ENCODE results near the gene SEM1. TPM values are rescaled to one million over a fixed set of nuclear protein-coding genes. Genes with fewer than 3 reads are reported as not detected.

SEM1 gene
- total RNA-seq, 2 experiments from 2014 or later, result 17.4 to 18.2 TPM

DNA sequence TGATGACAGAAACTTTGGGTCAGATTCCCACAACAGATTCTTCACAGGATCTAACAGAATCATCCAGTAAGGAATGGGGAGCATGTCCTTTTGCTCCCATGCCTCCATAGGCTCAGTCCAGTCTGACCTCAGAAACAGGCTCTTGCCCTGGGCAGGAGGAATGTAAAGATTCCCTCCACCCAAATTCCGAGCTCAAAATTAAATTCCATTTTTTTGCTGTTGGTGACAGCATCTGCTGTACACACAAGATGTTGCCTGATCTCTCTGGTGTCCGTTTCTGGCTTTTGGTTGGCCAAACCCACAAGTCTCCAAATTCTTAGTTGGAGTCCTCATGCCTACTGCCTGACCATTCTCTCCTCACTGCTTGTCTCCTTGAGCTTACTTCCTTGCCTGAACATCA lies 53.7 kb downstream of the SEM1 start:
- no peaks in the 10 kb centered on the region for H3K9me3 ChIP-seq (ENCODE audit: control insufficient read depth in 1 of 2, insufficient read depth in 1 of 2, low read length in 2 of 2)
- H3K27me3 Mint-ChIP-seq, result no peaks in the 10 kb centered on the region
- H3K4me1 ChIP-seq (ENCODE audit: insufficient read depth, low read length), result no peaks in the 10 kb centered on the region
- ATAC-seq (ENCODE audit: poor library complexity) (no peak), DNase-seq (no peak)
- no peak overlapping the region for H3K4me3 Mint-ChIP-seq
- intact Hi-C loops (cut with DNase I, micrococcal nuclease), result no loop called here
- H3K36me3 ChIP-seq (ENCODE audit: insufficient read depth, low read length), result no peaks in the 10 kb centered on the region
- no peaks in the 10 kb centered on the region for H3K27me3 ChIP-seq (ENCODE audit: control insufficient read depth in 1 of 2, insufficient read depth in 2 of 2, low read length in 2 of 2)
- TF ChIP-seq CTCF (IDR thresholded peaks at IDR 0.05), result no peak
- H3K36me3 Mint-ChIP-seq (ENCODE audit: low read depth), result no peaks in the 10 kb centered on the region
- no peak overlapping the region for H3K4me3 ChIP-seq (ENCODE audit: low read length)
- no peak overlapping the region for H3K27ac Mint-ChIP-seq
- H3K4me1 Mint-ChIP-seq (ENCODE audit: low read depth), result no peaks in the 10 kb centered on the region
- no peak overlapping the region for H3K27ac ChIP-seq (ENCODE audit: low read depth in 1 of 2, low read length in 2 of 2)
- ChIA-PET POLR2A (no interaction called here), CTCF (no interaction called here)
- peaks cover 2% of the 10 kb centered on the region for H3K9me3 Mint-ChIP-seq

- no peaks in the 10 kb centered on the region for H3K4me1 Mint-ChIP-seq (ENCODE audit: low read depth)
- intact Hi-C loops (cut with DNase I, micrococcal nuclease), result no loop called here
- H3K4me3 Mint-ChIP-seq, result no peak overlapping the region
- ChIA-PET CTCF (no interaction called here), POLR2A (no interaction called here)
- DNase-seq, result no peak
- Histone ChIP-seq H3K27ac (ENCODE audit: low read depth in 1 of 2, low read length in 2 of 2) (no peak overlapping the region), H3K27me3 (ENCODE audit: control insufficient read depth in 1 of 2, insufficient read depth in 2 of 2, low read length in 2 of 2) (no peaks in the 10 kb centered on the region), H3K9me3 (ENCODE audit: control insufficient read depth in 1 of 2, insufficient read depth in 1 of 2, low read length in 2 of 2) (no peaks in the 10 kb centered on the region), H3K36me3 (ENCODE audit: insufficient read depth, low read length) (no peaks in the 10 kb centered on the region), H3K4me1 (ENCODE audit: insufficient read depth, low read length) (no peaks in the 10 kb centered on the region), H3K4me3 (ENCODE audit: low read length) (no peak overlapping the region)
- TF ChIP-seq CTCF (IDR thresholded peaks at IDR 0.05), result no peak
- peaks cover 2% of the 10 kb centered on the region for H3K9me3 Mint-ChIP-seq
- H3K36me3 Mint-ChIP-seq (ENCODE audit: low read depth), result no peaks in the 10 kb centered on the region
- H3K27me3 Mint-ChIP-seq, result no peaks in the 10 kb centered on the region
- no peak for ATAC-seq (ENCODE audit: poor library complexity)
- no peak overlapping the region for H3K27ac Mint-ChIP-seq
Observed at GRCh38 chr7:96654630-96655188, 54.9 kb downstream of the SEM1 start.

- H3K36me3 ChIP-seq (ENCODE audit: insufficient read depth, low read length), result no peaks in the 10 kb centered on the region
- no peak for TF ChIP-seq CTCF (IDR thresholded peaks at IDR 0.05)
- DNase-seq, result no peak
- Mint-ChIP-seq H3K36me3 (ENCODE audit: low read depth) (no peaks in the 10 kb centered on the region), H3K4me1 (ENCODE audit: low read depth) (no peaks in the 10 kb centered on the region), H3K9me3 (peaks cover 2% of the 10 kb centered on the region), H3K27ac (no peak overlapping the region), H3K27me3 (no peaks in the 10 kb centered on the region), H3K4me3 (no peak overlapping the region)
- ChIA-PET POLR2A (no interaction called here), CTCF (no interaction called here)
- no peaks in the 10 kb centered on the region for H3K4me1 ChIP-seq (ENCODE audit: insufficient read depth, low read length)
- H3K27ac ChIP-seq (ENCODE audit: low read depth in 1 of 2, low read length in 2 of 2), result no peak overlapping the region
- H3K9me3 ChIP-seq (ENCODE audit: control insufficient read depth in 1 of 2, insufficient read depth in 1 of 2, low read length in 2 of 2), result no peaks in the 10 kb centered on the region
- intact Hi-C loops (cut with DNase I, micrococcal nuclease), result no loop called here
- H3K27me3 ChIP-seq (ENCODE audit: control insufficient read depth in 1 of 2, insufficient read depth in 2 of 2, low read length in 2 of 2), result no peaks in the 10 kb centered on the region
- H3K4me3 ChIP-seq (ENCODE audit: low read length), result no peak overlapping the region
- ATAC-seq (ENCODE audit: poor library complexity), result no peak
Observed at GRCh38 chr7:96649981-96650380, 59.7 kb downstream of the SEM1 start.

Measured in CD4-positive, alpha-beta T cell (primary cell).